Lower leg skin (tissue), 3 donors: ENCODE results near the gene PDE3A.

ENCODE experiments used
- POLR2A ChIP-seq, 2 donors: fragments of 450-650 bp; IDR thresholded peaks; one replicate each; pipeline ENCODE4 v1.6.1; 2016 to 2017; ENCODE audit warnings: antibody characterized with exemption in 2 of 2, mild to moderate bottlenecking in 1 of 2, moderate library complexity in 1 of 2
- TF ChIP-seq, protein P1 (sequence below), 3 donors: fragments of 450-650 bp; IDR thresholded peaks; one replicate each; pipeline ENCODE4 v1.5.1; 2016; ENCODE audit warnings: antibody characterized with exemption in 3 of 3, mild to moderate bottlenecking in 3 of 3, moderate library complexity in 2 of 3

DNA sequence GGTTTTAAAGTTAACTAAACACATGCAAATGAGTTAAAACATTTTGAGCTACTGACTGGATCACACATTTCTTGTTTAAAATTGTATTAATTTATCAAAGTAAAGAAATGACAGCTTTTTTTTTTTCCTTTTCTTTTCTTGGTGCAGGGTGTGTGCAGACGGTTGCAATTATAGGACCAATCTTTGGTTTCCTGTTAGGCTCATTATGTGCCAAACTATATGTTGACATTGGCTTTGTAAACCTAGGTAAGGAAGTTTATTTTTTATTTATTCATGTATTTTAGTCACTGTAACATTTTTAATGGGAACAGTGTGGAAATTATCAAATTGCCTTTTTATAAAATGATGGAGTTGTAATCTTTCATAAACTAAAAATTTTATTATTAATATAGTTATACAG, 348.6 kb downstream of the PDE3A start:
- TF ChIP-seq, protein P1, sequence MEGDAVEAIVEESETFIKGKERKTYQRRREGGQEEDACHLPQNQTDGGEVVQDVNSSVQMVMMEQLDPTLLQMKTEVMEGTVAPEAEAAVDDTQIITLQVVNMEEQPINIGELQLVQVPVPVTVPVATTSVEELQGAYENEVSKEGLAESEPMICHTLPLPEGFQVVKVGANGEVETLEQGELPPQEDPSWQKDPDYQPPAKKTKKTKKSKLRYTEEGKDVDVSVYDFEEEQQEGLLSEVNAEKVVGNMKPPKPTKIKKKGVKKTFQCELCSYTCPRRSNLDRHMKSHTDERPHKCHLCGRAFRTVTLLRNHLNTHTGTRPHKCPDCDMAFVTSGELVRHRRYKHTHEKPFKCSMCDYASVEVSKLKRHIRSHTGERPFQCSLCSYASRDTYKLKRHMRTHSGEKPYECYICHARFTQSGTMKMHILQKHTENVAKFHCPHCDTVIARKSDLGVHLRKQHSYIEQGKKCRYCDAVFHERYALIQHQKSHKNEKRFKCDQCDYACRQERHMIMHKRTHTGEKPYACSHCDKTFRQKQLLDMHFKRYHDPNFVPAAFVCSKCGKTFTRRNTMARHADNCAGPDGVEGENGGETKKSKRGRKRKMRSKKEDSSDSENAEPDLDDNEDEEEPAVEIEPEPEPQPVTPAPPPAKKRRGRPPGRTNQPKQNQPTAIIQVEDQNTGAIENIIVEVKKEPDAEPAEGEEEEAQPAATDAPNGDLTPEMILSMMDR (IDR thresholded peaks at IDR 0.05) = no peak
- no peak for TF ChIP-seq POLR2A (IDR thresholded peaks at IDR 0.05)
